T-helper 1 cell treated with Interleukin-12 subunit alpha and Interleukin-12 subunit beta and Interleukin-4 antibody, amounts not matched to agents 30 ng/mL and 1 ng/mL, for 36 hours (primary cell): ENCODE data around the gene PDP2. TPM values are rescaled to one million over a fixed set of nuclear protein-coding genes. Genes with fewer than 3 reads are reported as not detected.

Source experiments
- intact Hi-C: fragments of 100-400 bp; cut with micrococcal nuclease; formaldehyde crosslinking; loops from one replicate; pipeline ENCODE4 v1.15.1; 2024
- total RNA-seq: library from RNA; stranded (reverse); gene quantifications from 2 replicates; pipeline ENCODE4 v1.2.3, GENCODE V29; 2022

PDP2 gene
- total RNA-seq, 1 donor from 2014 or later, result 30.8 TPM

DNA sequence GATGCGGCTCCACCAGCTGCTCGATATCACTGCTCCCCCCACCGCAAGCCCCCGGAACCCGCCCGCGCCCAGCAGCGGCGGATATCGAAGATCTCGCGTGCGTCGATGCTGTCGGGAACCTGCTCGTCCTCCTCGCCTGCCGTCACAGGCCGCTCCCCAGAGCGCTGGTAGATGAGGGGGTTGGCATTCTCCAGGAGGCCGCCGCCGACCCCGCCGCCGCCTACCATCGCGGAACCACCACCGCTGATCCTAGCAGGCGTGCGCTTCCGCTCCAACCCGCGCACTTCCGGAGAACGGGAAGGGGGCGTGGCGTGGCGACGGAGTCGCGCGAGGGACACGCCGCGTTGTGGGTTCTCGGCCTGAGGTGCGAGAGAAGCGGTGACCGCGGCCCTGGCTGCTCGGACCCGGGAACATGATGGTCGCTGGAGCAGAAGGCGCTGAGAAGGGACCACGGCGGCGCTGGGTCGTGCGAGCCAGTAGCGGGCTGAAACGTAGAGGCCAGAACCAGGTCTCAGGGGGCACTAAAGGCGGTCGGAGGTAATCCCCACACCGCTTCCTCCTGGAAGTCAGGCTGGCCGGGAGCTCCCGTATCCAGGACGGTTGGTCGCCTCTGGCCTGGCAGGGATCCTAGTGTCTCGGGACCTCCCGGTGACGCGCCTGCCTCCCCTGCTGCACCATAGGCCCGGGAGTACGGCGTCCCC lies 54.0 kb downstream of the PDP2 start, which contains the start of gene CIAO2B:
CIAO2B (minus strand) TSS at position 265 of the 701 bp plus-strand sequence; CDS start at position 227, 38 bp downstream.
- intact Hi-C loops, result loop anchor here (1.0 to 5.0 kb wide), 5 partner anchors 9 to 783 kb away; partner anchors contain the start of genes GFOD2, PDP2 and RRAD

DNA sequence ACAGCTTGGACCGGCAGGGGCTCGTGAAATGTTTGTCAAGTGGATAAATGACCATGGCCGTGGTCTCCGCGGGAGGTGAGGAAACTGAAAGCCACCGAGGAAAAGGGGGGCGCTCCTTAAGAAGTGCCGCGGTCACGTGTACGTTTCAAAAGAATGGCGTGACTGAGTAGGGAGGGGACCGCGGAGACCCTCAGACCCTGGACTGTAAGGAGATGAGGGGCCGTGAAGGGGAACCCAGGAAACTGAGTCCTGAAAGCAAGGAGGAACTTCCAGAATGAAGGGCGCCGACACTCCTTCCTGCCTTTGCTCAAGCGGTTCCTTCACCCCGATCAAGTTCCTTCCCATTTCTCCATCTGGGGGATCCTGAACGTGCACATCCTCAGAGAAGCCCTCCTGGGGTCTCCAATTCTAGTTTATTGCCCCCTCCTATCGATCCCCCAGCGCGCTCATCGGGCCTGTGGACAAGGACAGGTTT lies 54.6 kb downstream of the PDP2 start:
- intact Hi-C loops, result loop anchor here (1.0 to 5.0 kb wide), 5 partner anchors 10 to 782 kb away; partner anchors contain the start of genes GFOD2, PDP2 and RRAD

DNA sequence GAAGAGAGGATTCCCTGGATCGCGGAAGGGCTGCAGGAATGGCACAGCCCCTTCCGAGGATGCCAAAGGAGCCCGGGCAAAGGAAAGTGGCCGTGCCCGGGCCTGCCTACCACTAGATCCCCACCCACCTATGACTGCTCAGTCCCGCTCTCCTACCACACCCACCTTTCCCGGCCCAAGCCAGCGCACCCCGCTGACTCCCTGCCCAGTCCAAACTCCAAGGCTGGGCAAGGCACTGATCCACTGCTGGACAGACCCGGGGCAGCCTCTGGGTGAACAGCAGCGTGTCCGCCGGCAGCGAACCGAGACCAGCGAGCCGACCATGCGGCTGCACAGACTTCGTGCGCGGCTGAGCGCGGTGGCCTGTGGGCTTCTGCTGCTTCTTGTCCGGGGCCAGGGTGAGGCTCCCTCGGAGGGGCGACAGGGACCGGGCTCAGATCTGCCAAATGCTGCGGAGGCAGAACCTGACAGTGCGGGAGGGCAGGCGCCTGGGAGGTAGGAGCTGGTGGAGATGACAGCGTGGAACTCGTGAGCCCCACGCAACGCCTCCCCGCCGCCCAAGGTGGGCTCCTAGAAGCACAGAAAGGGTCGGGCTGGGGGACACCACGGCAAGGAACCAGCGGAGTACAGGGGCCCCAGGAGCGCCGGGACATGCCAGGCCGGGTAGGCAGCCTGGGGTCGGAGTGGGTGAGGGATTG lies 55.1 kb downstream of the PDP2 start, which contains the start of gene CES2:
CES2 (plus strand) TSS at position 203 of the 698 bp plus-strand sequence; CDS start at position 323, 120 bp downstream.
- intact Hi-C loops, result loop anchor here (2.0 kb wide), 1 partner anchor 55 kb away; the partner anchor contains the start of gene PDP2

DNA sequence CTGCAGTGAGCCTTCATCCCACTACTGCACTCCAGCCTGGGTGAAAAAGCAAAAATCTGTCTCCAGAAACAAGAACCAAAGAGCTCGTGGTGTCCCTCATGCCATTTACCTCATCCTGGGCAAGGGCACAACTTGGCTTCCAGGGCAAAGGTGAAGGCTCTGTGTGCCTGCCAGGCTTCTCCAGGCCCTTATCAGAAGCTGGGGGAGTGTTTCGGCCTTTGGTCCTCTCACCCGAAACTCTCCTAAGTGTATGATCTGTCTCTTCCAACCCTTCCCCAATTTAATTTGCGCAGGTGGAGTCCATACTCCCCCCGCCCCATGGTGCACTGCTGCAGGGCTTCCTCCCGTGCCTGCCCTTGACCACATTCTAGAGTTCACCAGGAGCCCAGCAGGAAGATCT lies 56.1 kb downstream of the PDP2 start:
- intact Hi-C loops, result no loop called here

DNA sequence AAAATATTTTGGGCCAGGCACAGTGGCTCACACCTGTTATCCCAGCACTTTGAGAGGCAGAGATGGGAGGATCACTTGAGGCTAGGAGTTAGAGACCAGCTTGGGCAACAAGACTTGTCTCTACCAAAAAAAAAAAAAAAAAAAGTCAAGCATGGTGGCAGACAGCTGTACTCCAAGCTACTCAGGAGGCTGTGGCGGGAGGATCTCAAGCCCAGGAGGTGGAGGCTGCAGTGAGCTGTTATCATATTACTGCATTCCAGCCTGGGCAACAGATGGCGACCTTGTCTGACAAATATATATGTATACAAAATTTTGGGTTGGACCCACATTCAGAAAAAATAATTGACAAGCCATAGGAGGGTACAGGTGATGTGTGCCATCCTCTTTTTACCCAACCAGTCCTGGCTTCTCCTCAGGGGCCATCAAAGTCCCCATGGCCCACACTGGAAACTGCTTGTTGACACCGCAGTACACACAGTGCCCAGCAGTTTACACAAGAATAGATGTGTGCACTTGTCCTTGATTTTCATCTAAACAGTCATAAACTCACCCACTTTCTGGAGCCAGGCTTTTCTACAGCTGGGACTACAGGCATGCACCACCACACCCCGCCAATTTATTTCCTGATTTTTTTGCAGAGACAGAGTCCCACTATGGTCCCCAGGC lies 56.7 kb downstream of the PDP2 start:
- intact Hi-C loops, result no loop called here

DNA sequence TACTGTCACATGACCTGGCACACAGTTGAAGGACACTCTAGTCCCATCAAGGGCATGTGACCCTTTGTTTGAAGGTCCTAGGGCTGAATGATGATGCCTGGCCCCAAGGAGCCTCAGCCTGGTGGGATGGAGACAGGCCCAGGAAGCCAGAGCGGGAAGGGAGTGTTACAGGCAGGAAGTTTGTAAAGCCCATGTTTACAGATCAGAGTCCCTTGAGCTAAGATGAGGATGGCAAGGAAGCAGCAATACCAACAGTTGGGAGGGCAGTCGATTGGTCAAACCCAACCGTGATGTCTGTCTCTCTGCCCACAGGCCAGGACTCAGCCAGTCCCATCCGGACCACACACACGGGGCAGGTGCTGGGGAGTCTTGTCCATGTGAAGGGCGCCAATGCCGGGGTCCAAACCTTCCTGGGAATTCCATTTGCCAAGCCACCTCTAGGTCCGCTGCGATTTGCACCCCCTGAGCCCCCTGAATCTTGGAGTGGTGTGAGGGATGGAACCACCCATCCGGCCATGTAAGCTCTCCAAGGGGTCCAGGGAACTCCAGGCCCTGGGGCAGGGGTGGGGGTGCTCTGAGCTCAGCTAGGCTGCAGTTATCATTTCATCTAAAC lies 57.5 kb downstream of the PDP2 start:
- intact Hi-C loops, result no loop called here

DNA sequence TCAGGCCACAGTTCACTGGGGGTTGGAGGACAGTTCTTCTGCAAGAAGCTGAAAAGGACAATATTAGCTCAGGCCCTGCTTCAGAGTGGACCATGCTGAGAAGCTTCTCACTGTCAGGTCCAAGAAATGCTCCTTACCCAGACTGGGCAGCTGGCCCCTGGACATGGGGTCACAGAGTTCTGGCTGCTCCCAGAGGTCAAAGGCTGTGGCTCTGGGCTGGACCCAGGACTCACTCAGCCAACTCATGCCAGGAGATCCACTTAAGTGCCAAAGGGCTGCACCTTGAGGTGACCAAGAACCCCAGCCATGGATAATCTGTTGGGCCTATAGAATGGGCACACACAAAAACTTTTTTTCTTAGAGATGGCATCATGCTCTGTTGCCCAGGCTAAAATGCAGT lies 59.1 kb downstream of the PDP2 start:
- intact Hi-C loops, result no loop called here

DNA sequence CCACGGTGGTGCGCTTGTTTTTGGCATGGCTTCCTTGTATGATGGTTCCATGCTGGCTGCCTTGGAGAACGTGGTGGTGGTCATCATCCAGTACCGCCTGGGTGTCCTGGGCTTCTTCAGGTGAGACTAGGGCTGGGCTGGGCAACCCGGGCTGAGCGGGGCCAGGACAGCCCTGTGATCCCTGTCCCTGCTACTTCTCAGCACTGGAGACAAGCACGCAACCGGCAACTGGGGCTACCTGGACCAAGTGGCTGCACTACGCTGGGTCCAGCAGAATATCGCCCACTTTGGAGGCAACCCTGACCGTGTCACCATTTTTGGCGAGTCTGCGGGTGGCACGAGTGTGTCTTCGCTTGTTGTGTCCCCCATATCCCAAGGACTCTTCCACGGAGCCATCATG lies 59.9 kb downstream of the PDP2 start:
- intact Hi-C loops, result no loop called here

Other genes starting within 250 kb of the PDP2 start
- 1.1 and 1.4 TPM in 2 replicates for gene CMTM4, start 183.8 kb upstream of the PDP2 start, total RNA-seq
- 80.2 and 87.0 TPM in 2 replicates for gene DYNC1LI2, start 128.9 kb upstream of the PDP2 start, total RNA-seq
- gene TERB1, start 78.9 kb upstream of the PDP2 start, total RNA-seq, result 0.17 TPM in 1 of 2 replicates, not detected in the other
- 77.5 and 78.8 TPM in 2 replicates for gene NAE1, start 49.5 kb upstream of the PDP2 start, total RNA-seq
- not detected in 2 replicates for gene CA7, start 36.1 kb upstream of the PDP2 start, total RNA-seq
- not detected in 2 replicates for gene CDH16, start 38.4 kb downstream of the PDP2 start, total RNA-seq
- 0.95 and 1.1 TPM in 2 replicates for gene RRAD, start 45.0 kb downstream of the PDP2 start, total RNA-seq
- 119 and 126 TPM in 2 replicates for gene CIAO2B, start 53.9 kb downstream of the PDP2 start, total RNA-seq
- gene CES2, start 55.0 kb downstream of the PDP2 start, total RNA-seq, result 41.1 and 46.0 TPM in 2 replicates
- 9.0 and 9.6 TPM in 2 replicates for gene CES3, start 80.8 kb downstream of the PDP2 start, total RNA-seq
- gene CES4A, start 108.1 kb downstream of the PDP2 start, total RNA-seq, result 48.9 and 54.4 TPM in 2 replicates
- gene CBFB, start 148.6 kb downstream of the PDP2 start, total RNA-seq, result 216 and 221 TPM in 2 replicates
- 19.6 and 19.9 TPM in 2 replicates for gene PHAF1, start 229.4 kb downstream of the PDP2 start, total RNA-seq